Middle frontal gyrus (tissue), 1 donor: Measurements from ENCODE around the gene L3MBTL4.

ENCODE experiments used
- DNase-seq: peaks from one replicate; pipeline ENCODE4 v3.0.0-alpha.2; 2015; ENCODE audit warnings: low spot score; ENCODE audit errors: extremely low spot score

The L3MBTL4 gene

GRCh38 chr18:5918205-5918858, 496.4 kb downstream of the L3MBTL4 start:
- no peak for DNase-seq

- DNase-seq: no peak
Observed at GRCh38 chr18:5914951-5915350, 499.8 kb downstream of the L3MBTL4 start.

GRCh38 chr18:5914016-5914415, 500.7 kb downstream of the L3MBTL4 start:
- DNase-seq: no peak

- no peak for DNase-seq
Observed at GRCh38 chr18:5912566-5912965, 502.1 kb downstream of the L3MBTL4 start.

- no peak for DNase-seq
Observed at GRCh38 chr18:5909125-5909524, 505.6 kb downstream of the L3MBTL4 start.
